HepG2 (cell line): ENCODE data around the gene DOK1. TPM values are rescaled to one million over a fixed set of nuclear protein-coding genes. Genes with fewer than 3 reads are reported as not detected.

Experiments used
- CREM ChIP-seq, 2 experiments: sonication (generic) in 1 of 2; formaldehyde crosslinking in 1 of 2; IDR thresholded peaks; 2 replicates each; pipeline versions ENCODE4 v1.4.0 to v1.6.1; 2016 to 2020; ENCODE audit warnings: antibody characterized with exemption in 1 of 2, mild to moderate bottlenecking in 1 of 2, missing genetic modification reagents in 1 of 2
- HNRNPH1 ChIP-seq: fragments of 200-400 bp; formaldehyde crosslinking; optimal IDR thresholded peaks from 2 replicates; pipeline ENCODE3; 2017; ENCODE audit warnings: mild to moderate bottlenecking, low read depth, low read length
- HNRNPUL1 ChIP-seq: fragments of 200-400 bp; formaldehyde crosslinking; IDR thresholded peaks from 2 replicates; pipeline ENCODE4 v1.6.1; 2017; ENCODE audit warnings: low read depth, mild to moderate bottlenecking, low read length, moderate library complexity
- LCORL ChIP-seq, 2 experiments: fragments of 450-650 bp in 1 of 2; sonication (generic) in 1 of 2; formaldehyde crosslinking in 1 of 2; IDR thresholded peaks; 2 replicates each; pipeline versions ENCODE4 v1.5.0 to v1.6.1; 2017 to 2020; ENCODE audit warnings: antibody characterized with exemption in 1 of 2, missing genetic modification reagents in 1 of 2
- MAFF ChIP-seq: IDR thresholded peaks from 2 replicates; pipeline ENCODE4 v1.6.1; 2011; ENCODE audit warnings: low read depth, low read length, improper control_type of control experiment
- MEIS1 ChIP-seq: sonication (generic); formaldehyde crosslinking; IDR thresholded peaks from 2 replicates; pipeline ENCODE4 v1.9.0; 2021; ENCODE audit warnings: mild to moderate bottlenecking, missing genetic modification reagents, moderate library complexity, borderline replicate concordance
- NFKBIZ ChIP-seq: IDR thresholded peaks from 2 replicates; pipeline ENCODE4 v1.6.1; 2018; ENCODE audit warnings: missing genetic modification reagents, missing compliant biosample characterization
- NFYC ChIP-seq: IDR thresholded peaks from 2 replicates; pipeline ENCODE4 v1.6.1; 2016; ENCODE audit warnings: missing genetic modification reagents, missing compliant biosample characterization
- PHF20 ChIP-seq: sonication (generic); formaldehyde crosslinking; IDR thresholded peaks from 2 replicates; pipeline ENCODE4 v1.5.0; 2020; ENCODE audit warnings: mild to moderate bottlenecking, missing genetic modification reagents
- SPEN ChIP-seq: sonication (generic); formaldehyde crosslinking; IDR thresholded peaks from 2 replicates; pipeline ENCODE4 v1.5.1; 2020; ENCODE audit warnings: low read depth, mild to moderate bottlenecking, missing genetic modification reagents
- TCF7 ChIP-seq: sonication (generic); IDR thresholded peaks from 2 replicates; pipeline ENCODE4 v1.6.1; 2016; ENCODE audit warnings: antibody characterized with exemption, low read depth
- ZFP41 ChIP-seq: sonication (generic); formaldehyde crosslinking; IDR thresholded peaks from 2 replicates; pipeline ENCODE4 v1.4.0; 2020; ENCODE audit warnings: mild to moderate bottlenecking, missing genetic modification reagents, borderline replicate concordance
- ZNF296 ChIP-seq: sonication (generic); formaldehyde crosslinking; conservative IDR thresholded peaks from 2 replicates; pipeline ENCODE4 v1.5.0; 2020; ENCODE audit warnings: mild to moderate bottlenecking, missing genetic modification reagents
- ZNF616 ChIP-seq: sonication (generic); formaldehyde crosslinking; IDR thresholded peaks from 2 replicates; pipeline ENCODE4 v1.5.0; 2020; ENCODE audit warnings: low read depth, mild to moderate bottlenecking, missing genetic modification reagents
- ZNF724P ChIP-seq: sonication (generic); formaldehyde crosslinking; IDR thresholded peaks from 2 replicates; pipeline ENCODE4 v1.8.0; 2022; ENCODE audit warnings: missing genetic modification reagents, borderline replicate concordance
- ZNF776 ChIP-seq: sonication (generic); formaldehyde crosslinking; IDR thresholded peaks from 2 replicates; pipeline ENCODE4 v1.4.0; 2020; ENCODE audit warnings: mild to moderate bottlenecking, missing genetic modification reagents
- ZNF780A ChIP-seq: sonication (generic); formaldehyde crosslinking; IDR thresholded peaks from 2 replicates; pipeline ENCODE4 v1.8.0; 2022; ENCODE audit warnings: mild to moderate bottlenecking, missing genetic modification reagents, moderate library complexity
- ZNF816 ChIP-seq: sonication (generic); formaldehyde crosslinking; IDR thresholded peaks from 2 replicates; pipeline ENCODE4 v1.8.0; 2022; ENCODE audit warnings: missing genetic modification reagents, mild to moderate bottlenecking, borderline replicate concordance
- ZSCAN12 ChIP-seq: sonication (generic); formaldehyde crosslinking; IDR thresholded peaks from 2 replicates; pipeline ENCODE4 v1.9.0; 2021; ENCODE audit warnings: mild to moderate bottlenecking, missing genetic modification reagents
- polyA plus RNA-seq, 8 experiments: library from polyadenylated mRNA; depleted of rRNA in 3 of 8; stranded (reverse) in 7 of 8; unstranded in 1 of 8; fragments of >200 nt; fragmentation: Illumina TruSeq in 4 of 8; extraction: Trizol in 4 of 8; gene quantifications; 2 replicates each; pipeline versions ENCODE4 v1.2.1 to v1.2.3, GENCODE V29; 2011 to 2016; ENCODE audit warnings: low read depth in 4 of 8, missing spikeins in 1 of 8, mixed read lengths in 1 of 8; ENCODE audit not compliant: insufficient read depth in 1 of 8
- total RNA-seq, 5 experiments: library from RNA; depleted of rRNA; stranded (reverse); fragments of >200 nt; fragmentation: Illumina TruSeq; extraction: Trizol; gene quantifications; 2 replicates each; pipeline ENCODE4 v1.2.3, GENCODE V29; 2016; ENCODE audit warnings: low read depth in 1 of 5
- TF ChIP-seq, protein P1 (sequence below): sonication (generic); formaldehyde crosslinking; IDR thresholded peaks from 2 replicates; pipeline ENCODE4 v1.4.0; 2020; ENCODE audit warnings: missing genetic modification reagents
- TF ChIP-seq, protein P2 (sequence below): sonication (generic); formaldehyde crosslinking; IDR thresholded peaks from 2 replicates; pipeline ENCODE4 v1.4.0; 2020; ENCODE audit warnings: missing genetic modification reagents
- TF ChIP-seq, protein P3 (sequence below): sonication (generic); formaldehyde crosslinking; IDR thresholded peaks from 2 replicates; pipeline ENCODE4 v1.4.0; 2020; ENCODE audit warnings: low read depth, mild to moderate bottlenecking, missing genetic modification reagents

DOK1 gene
- total and polyA plus RNA-seq, 2 of the 13 experiments (the other 11 are each of a cell fraction or from before 2014, with no cell fraction given), result 0.53 to 0.74 TPM

DNA sequence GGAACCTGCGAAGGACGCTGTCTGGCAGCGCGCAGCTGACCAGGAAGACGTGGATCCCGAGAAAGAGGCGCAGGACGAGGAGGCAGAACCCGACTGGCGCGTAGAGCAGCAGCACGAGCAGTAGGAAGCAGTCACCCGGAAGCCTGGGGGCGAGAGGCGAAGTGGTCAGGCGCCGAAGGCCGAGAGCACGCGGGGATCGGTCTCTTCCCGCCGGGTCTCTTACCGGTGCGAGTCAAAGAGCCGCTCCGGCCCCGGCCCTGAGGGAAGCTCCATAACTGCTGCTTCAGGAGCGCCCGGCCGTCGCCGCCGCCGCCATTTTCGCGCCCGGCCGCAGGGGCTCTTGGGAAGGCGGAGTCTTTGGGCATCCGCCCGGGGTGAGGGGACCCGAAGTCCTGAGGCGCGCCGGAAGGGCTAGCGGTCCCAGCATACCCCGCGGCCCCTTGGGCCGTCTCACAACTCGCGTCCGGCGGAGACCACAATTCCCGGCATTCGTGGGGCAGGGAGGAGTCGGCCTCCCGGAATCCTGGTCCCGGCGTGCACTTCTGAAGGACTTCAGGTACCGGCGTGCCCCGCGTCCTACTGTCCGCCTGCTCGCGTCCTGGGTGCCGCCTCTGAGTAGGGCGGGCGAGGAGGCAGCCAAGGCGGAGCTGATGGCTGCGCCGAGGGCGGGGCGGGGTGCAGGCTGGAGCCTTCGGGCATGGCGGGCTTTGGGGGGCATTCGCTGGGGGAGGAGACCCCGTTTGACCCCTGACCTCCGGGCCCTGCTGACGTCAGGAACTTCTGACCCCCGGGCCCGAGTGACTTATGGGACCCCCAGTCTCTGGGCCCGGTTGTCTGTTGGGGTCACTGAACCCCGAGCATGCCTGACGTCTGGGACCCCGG is 24.9 kb upstream of the DOK1 start, which contains the start of the genes AUP1 and HTRA2 (continued):
- TF ChIP-seq ZNF616 (CRISPR knock-in tag) (0 out of 2 replicates have a peak, but pooled peaks have one; percentile 11), NFKBIZ (no peak), LCORL (IDR thresholded peaks at IDR 0.05) (0 out of 2 replicates have a peak, but pooled peaks have one; percentile 4), LCORL (CRISPR knock-in tag; IDR thresholded peaks at IDR 0.05) (peak; percentile 79), SPEN (CRISPR knock-in tag) (peak; percentile 83), ZNF780A (CRISPR knock-in tag) (no peak; the same call in 1 of the 2 replicates), MEIS1 (CRISPR knock-in tag) (no peak), ZNF724P (CRISPR knock-in tag) (0 out of 2 replicates have a peak, but pooled peaks have one; percentile 17), HNRNPUL1 (peak; percentile 91), NFYC (peak; percentile 53), TCF7 (peak; percentile 47; the same call in 1 of the 2 replicates), HNRNPH1 (no peak), ZFP41 (CRISPR knock-in tag) (no peak), PHF20 (CRISPR knock-in tag) (peak; percentile 94), ZNF776 (peak; percentile 64; the same call in 1 of the 2 replicates), CREM (IDR thresholded peaks at IDR 0.05) (peak; percentile 98), CREM (CRISPR knock-in tag; IDR thresholded peaks at IDR 0.05) (no peak), ZSCAN12 (CRISPR knock-in tag) (0 out of 2 replicates have a peak, but pooled peaks have one; percentile 71), ZNF816 (CRISPR knock-in tag) (peak; percentile 99), ZNF296 (no peak; the same call in 1 of the 2 replicates), MAFF (no peak)
- TF ChIP-seq, protein P1, sequence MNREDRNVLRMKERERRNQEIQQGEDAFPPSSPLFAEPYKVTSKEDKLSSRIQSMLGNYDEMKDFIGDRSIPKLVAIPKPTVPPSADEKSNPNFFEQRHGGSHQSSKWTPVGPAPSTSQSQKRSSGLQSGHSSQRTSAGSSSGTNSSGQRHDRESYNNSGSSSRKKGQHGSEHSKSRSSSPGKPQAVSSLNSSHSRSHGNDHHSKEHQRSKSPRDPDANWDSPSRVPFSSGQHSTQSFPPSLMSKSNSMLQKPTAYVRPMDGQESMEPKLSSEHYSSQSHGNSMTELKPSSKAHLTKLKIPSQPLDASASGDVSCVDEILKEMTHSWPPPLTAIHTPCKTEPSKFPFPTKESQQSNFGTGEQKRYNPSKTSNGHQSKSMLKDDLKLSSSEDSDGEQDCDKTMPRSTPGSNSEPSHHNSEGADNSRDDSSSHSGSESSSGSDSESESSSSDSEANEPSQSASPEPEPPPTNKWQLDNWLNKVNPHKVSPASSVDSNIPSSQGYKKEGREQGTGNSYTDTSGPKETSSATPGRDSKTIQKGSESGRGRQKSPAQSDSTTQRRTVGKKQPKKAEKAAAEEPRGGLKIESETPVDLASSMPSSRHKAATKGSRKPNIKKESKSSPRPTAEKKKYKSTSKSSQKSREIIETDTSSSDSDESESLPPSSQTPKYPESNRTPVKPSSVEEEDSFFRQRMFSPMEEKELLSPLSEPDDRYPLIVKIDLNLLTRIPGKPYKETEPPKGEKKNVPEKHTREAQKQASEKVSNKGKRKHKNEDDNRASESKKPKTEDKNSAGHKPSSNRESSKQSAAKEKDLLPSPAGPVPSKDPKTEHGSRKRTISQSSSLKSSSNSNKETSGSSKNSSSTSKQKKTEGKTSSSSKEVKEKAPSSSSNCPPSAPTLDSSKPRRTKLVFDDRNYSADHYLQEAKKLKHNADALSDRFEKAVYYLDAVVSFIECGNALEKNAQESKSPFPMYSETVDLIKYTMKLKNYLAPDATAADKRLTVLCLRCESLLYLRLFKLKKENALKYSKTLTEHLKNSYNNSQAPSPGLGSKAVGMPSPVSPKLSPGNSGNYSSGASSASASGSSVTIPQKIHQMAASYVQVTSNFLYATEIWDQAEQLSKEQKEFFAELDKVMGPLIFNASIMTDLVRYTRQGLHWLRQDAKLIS, result no peak
- TF ChIP-seq, protein P2, sequence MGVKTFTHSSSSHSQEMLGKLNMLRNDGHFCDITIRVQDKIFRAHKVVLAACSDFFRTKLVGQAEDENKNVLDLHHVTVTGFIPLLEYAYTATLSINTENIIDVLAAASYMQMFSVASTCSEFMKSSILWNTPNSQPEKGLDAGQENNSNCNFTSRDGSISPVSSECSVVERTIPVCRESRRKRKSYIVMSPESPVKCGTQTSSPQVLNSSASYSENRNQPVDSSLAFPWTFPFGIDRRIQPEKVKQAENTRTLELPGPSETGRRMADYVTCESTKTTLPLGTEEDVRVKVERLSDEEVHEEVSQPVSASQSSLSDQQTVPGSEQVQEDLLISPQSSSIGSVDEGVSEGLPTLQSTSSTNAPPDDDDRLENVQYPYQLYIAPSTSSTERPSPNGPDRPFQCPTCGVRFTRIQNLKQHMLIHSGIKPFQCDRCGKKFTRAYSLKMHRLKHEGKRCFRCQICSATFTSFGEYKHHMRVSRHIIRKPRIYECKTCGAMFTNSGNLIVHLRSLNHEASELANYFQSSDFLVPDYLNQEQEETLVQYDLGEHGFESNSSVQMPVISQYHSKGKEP (CRISPR knock-in tag), result no peak
- TF ChIP-seq, protein P3, sequence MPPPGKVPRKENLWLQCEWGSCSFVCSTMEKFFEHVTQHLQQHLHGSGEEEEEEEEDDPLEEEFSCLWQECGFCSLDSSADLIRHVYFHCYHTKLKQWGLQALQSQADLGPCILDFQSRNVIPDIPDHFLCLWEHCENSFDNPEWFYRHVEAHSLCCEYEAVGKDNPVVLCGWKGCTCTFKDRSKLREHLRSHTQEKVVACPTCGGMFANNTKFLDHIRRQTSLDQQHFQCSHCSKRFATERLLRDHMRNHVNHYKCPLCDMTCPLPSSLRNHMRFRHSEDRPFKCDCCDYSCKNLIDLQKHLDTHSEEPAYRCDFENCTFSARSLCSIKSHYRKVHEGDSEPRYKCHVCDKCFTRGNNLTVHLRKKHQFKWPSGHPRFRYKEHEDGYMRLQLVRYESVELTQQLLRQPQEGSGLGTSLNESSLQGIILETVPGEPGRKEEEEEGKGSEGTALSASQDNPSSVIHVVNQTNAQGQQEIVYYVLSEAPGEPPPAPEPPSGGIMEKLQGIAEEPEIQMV (CRISPR knock-in tag), result peak; percentile 22
